Breast epithelium (tissue), 3 donors: ENCODE data around the gene NSMCE1.
"Not testable (repeated sequence)": the region's sequence is repeated elsewhere in the genome, so short reads cannot be mapped to it uniquely, and the experiment has no call there.

Experiments
- POLR2AphosphoS5 ChIP-seq, 3 donors: sonication (generic); formaldehyde crosslinking; IDR thresholded peaks; one replicate each; pipeline ENCODE4 v1.6.1; 2017; ENCODE audit warnings: antibody characterized with exemption in 3 of 3
- TF ChIP-seq, protein P1 (sequence below), 3 donors: fragments of 450-650 bp; IDR thresholded peaks; one replicate each; pipeline ENCODE4 v1.5.1; 2016 to 2017; ENCODE audit warnings: antibody characterized with exemption in 3 of 3, mild to moderate bottlenecking in 3 of 3, moderate library complexity in 3 of 3

DNA sequence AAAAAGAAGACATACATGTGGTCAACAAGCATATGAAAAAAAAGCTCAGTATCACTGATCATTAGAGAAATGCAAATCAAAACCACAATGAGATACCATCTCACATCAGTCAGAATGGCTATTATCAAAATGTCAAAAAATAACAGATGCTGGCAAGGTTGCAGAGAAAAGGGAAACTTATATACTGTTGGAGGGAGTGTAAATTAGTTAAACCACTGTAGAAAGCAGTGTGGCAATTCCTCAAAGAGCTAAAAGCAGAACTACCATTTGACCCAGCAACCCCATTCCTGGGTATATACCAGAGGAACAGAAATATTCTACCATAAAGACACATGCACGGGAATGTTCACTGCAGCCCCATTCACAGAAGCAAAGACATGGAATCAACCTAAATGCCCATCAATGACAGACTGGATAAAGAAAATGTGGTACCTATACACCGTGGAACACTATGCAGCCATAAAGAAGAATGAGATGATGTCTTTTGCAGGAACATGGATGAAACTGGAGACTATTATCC lies 5.6 kb downstream of the NSMCE1 start:
- not testable (repeated sequence) for TF ChIP-seq POLR2AphosphoS5 (IDR thresholded peaks at IDR 0.05)
- TF ChIP-seq, protein P1, sequence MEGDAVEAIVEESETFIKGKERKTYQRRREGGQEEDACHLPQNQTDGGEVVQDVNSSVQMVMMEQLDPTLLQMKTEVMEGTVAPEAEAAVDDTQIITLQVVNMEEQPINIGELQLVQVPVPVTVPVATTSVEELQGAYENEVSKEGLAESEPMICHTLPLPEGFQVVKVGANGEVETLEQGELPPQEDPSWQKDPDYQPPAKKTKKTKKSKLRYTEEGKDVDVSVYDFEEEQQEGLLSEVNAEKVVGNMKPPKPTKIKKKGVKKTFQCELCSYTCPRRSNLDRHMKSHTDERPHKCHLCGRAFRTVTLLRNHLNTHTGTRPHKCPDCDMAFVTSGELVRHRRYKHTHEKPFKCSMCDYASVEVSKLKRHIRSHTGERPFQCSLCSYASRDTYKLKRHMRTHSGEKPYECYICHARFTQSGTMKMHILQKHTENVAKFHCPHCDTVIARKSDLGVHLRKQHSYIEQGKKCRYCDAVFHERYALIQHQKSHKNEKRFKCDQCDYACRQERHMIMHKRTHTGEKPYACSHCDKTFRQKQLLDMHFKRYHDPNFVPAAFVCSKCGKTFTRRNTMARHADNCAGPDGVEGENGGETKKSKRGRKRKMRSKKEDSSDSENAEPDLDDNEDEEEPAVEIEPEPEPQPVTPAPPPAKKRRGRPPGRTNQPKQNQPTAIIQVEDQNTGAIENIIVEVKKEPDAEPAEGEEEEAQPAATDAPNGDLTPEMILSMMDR (IDR thresholded peaks at IDR 0.05), result not testable (repeated sequence)
